GM19468 (cell line): ENCODE data around the gene MUC5AC.
"Not testable (repeated sequence)": the region's sequence is repeated elsewhere in the genome, so short reads cannot be mapped to it uniquely, and the experiment has no call there.

Experiments used
- ATAC-seq: cut with Tn5 transposase; IDR thresholded peaks from one replicate; pipeline ENCODE4 v1.9.1; 2021; ENCODE audit warnings: mild to moderate bottlenecking, moderate library complexity, moderate number of reproducible peaks; ENCODE audit not compliant: unreplicated experiment; ENCODE audit errors: extremely low read depth

MUC5AC gene, protein sequence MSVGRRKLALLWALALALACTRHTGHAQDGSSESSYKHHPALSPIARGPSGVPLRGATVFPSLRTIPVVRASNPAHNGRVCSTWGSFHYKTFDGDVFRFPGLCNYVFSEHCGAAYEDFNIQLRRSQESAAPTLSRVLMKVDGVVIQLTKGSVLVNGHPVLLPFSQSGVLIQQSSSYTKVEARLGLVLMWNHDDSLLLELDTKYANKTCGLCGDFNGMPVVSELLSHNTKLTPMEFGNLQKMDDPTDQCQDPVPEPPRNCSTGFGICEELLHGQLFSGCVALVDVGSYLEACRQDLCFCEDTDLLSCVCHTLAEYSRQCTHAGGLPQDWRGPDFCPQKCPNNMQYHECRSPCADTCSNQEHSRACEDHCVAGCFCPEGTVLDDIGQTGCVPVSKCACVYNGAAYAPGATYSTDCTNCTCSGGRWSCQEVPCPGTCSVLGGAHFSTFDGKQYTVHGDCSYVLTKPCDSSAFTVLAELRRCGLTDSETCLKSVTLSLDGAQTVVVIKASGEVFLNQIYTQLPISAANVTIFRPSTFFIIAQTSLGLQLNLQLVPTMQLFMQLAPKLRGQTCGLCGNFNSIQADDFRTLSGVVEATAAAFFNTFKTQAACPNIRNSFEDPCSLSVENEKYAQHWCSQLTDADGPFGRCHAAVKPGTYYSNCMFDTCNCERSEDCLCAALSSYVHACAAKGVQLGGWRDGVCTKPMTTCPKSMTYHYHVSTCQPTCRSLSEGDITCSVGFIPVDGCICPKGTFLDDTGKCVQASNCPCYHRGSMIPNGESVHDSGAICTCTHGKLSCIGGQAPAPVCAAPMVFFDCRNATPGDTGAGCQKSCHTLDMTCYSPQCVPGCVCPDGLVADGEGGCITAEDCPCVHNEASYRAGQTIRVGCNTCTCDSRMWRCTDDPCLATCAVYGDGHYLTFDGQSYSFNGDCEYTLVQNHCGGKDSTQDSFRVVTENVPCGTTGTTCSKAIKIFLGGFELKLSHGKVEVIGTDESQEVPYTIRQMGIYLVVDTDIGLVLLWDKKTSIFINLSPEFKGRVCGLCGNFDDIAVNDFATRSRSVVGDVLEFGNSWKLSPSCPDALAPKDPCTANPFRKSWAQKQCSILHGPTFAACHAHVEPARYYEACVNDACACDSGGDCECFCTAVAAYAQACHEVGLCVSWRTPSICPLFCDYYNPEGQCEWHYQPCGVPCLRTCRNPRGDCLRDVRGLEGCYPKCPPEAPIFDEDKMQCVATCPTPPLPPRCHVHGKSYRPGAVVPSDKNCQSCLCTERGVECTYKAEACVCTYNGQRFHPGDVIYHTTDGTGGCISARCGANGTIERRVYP (N-terminal part only)

DNA sequence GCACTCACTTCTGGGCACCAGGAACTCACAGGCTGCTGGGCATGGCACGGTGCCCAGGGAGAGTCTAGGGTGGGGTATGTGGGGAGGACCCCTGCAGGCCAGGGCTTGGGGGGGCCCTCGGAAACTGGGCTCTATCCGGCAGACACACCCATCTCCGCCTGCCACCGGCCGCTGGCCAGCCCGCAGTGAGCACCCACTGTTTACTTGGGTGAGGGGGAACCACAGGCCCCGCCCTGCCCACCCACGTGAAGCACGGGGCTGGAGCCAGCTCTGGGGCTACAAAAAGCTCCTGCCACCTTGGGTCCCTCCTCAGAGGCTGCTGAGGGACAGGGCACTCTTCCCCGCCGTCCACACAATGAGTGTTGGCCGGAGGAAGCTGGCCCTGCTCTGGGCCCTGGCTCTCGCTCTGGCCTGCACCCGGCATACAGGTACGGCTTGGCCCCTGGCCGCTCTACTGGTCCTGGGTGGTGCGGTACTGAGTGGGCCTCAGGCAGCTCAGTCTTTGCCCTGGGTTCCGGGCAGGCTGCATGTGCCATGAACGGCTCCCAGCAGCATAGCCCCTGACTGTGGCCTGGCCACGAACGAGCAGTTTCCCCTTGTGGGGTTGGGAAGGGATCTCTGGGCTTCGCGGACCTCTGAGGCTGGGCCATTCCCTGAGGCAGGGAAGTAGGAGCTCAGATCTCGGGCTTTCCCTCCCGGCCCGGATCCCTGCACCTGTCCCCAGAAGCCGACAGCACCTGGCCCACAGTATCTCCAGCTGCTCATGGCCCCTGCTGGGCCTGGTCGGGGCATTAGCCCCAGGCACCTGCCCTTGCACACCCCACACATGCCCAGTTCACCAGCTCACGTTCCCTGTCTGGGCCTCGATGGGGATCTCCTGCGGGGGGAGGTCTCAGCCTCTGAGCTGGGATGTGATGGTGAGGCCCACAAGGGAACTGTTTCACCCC lies at the start of gene MUC5AC:
TSS of gene MUC5AC (plus strand) at position 309 of the 947 bp plus-strand sequence. CDS start at position 356, 47 bp downstream.
- no peak for ATAC-seq

DNA sequence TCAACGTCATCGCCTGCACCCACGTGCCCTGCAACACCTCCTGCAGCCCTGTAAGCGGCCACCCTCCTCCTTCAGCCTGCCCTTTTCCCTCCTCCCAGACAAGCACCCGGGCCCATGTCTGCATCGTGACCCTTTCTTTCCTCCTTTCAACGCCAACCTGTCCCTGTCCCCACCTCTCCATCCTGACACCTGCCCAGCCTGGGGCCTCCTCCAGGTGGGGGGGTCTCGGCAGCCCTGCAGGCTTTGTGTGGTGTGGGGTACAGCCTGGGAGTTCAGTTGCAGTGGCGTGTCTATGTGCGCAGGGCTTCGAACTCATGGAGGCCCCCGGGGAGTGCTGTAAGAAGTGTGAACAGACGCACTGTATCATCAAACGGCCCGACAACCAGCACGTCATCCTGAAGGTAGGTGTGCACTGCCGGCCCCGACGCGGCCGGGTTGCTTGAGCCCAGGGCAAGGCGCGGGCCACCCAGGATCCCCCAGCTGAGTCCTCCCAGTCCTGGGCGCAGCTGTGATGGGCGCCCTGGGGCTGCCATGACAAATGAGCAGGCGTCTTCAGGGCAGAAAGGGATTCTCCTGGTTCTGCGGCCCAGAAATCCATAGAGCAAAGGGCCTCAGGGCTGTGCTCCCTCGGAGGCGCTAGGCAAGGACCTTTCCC lies 49.4 kb upstream of the MUC5AC start:
- ATAC-seq, result no peak

GRCh38 chr11:1109101-1109917 lies 48.4 kb upstream of the MUC5AC start:
- ATAC-seq, result no peak

DNA sequence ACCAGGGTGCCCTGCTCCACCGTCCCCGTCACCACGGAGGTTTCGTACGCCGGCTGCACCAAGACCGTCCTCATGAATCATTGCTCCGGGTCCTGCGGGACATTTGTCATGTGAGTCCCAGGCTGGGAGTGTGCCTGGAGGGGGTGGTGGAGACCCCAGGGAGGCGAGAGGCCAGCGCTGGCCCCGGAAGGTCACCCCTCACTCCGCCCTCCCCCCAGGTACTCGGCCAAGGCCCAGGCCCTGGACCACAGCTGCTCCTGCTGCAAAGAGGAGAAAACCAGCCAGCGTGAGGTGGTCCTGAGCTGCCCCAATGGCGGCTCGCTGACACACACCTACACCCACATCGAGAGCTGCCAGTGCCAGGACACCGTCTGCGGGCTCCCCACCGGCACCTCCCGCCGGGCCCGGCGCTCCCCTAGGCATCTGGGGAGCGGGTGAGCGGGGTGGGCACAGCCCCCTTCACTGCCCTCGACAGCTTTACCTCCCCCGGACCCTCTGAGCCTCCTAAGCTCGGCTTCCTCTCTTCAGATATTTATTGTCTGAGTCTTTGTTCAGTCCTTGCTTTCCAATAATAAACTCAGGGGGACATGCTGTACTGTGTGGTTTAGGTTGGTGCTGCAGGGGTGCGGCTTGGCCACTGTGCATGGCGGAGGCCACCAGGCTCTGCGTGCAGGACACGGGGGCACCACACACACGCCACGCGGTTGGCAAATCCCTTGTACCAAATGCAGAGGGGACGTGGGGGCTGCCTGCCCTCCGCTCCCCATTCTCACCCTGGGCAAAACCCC lies 47.6 kb upstream of the MUC5AC start:
- no peak for ATAC-seq

DNA sequence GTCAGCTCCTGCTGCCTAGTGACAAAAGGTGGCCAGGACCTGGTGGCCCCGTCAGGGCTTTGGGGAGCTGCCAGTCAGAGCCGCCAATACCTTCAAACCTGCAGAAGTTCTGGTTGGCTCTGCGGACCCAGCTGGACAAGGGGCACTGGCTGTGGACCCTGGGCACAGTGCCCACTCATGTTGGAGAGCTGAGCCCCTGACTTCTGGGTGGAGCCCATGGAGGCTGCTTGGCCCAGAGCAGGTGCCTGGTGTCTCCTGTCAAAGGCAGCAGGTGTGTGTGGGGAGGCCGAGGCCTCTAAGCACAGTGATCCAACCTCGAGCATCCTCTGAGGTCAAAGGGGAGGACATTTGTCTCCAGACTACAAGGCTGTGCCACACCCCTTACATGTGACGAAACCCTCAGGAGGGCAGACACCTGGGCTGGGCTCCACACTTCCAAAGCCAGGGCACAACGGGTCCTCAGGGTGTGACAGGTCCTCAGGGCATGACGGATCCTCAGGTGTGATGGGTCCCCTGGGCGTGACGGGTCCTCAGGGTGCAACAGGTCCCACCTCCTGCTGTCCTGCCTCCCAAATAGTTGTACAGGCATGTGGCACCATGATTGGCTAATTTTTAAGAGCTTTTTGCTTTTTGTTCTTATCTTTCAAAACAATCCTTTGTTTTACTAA lies 46.1 kb upstream of the MUC5AC start:
- no peak for ATAC-seq

DNA sequence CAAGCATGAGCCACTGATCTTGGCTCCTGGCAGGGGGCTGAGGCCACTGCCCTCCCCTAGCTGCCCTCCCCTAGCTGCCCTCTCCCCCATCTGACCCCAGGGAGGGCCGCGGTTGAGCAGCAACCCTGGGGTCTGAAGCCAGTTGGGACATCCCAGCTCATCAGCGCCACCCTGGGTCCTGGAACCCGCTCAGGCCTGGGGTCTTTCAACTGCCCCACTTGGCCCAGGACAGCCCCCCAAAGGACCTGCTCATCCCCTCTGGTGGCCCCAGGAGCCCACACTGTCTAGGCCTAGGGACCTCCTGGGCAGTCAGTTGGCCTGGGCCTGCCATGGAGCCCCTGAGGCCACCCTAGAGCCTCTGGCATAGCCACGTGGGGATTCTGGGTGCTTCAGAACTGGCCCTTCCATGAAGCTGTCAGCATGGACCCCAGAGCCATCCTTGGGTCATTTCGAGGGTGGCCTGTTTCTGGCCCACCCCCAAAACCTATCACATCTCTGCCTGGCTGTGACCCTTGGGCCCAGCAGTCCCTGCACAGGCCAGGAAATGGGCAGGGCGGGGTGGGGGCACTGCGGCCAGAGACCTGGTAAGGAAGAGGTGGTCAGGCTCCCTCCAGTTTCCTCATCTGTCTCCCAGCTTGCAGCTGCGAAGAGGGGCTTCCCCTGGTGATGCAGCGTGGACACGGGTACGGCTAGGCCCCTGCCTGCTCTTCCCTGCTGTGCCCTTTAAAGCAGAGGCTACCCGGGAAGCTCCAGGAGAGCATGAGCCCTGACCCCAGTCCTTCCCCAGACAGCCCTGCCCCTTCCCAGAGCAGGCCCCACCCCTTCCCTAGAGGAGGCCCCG lies 45.2 kb upstream of the MUC5AC start:
- ATAC-seq, result no peak

DNA sequence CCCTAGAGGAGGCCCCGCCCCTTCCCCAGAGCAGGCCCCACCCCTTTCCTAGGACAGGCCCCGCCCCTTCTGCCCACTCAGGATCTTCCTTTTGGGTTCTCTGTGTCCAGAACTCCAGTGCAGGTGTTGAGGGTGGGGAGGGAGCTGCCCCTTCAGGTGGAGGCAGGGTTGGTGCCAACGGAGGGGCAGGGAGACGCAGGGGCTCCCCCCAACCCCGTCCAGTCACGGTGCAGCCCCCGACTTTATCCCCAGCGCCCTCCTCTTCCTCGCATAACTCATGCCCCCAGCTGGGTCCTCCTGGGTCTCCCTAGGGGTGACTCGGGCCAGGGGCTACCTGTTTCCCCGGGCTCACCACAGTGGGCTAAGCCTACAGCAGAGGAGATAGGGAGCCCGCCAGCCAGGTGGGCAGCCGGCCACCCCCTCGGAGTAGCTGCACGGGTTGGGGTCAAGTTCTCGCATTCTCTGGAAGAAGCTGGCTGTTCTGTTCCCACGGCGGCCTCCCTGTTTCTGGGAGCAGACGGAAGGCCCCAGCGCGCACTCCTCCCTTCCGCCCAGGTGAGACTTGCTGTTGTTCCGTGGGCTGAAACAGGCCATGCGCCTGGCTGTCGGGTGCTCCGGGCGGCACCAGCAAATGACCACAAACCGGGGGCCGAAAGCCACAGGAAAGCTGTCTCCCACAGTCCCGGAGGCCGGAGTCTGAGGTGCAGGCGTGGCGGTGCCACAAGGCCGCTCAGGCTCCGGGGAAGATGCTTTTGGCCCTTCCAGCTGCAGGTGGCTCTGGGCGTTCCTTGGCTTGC lies 44.1 kb upstream of the MUC5AC start:
- ATAC-seq, result no peak

DNA sequence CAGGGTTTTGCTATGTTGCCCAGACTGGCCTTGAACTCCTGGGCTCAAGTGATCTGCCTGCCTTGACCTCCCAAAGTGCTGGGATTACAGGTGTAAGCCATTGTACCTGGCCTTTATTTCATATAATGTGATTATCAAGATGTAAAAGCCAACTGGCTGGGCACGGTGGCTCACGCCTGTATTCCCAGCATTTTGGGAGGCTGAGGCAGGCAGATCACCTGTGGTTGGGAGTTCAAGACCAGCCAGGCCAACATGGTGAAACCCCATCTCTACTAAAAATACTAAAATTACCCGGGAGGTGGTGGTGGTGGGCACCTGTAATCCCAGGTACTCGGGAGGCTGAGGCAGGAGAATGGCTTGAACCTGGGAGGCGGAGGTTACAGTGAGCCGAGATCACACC lies 42.5 kb upstream of the MUC5AC start:
- not testable (repeated sequence) for ATAC-seq

DNA sequence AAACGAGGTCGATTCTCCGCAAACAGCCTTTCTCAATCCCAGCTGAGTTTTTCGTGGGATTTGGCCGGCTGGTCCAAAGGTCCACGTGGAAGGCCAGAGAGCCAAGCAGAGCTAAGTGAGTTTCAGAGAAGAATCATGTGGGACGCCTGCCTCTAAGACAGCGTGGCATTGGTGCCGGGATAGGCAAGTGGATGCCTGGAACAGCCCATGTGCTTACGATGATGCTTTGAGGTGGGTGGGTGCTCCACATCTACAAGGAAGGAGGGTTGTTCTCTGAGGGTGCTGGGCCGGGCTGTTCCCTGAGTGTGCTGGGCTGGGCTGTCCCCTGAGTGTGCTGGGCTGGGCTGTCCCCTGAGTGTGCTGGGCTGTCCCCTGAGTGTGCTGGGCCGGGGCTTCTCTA lies 41.6 kb upstream of the MUC5AC start:
- no peak for ATAC-seq

GRCh38 chr11:1116666-1117390 lies 40.9 kb upstream of the MUC5AC start:
- no peak for ATAC-seq

DNA sequence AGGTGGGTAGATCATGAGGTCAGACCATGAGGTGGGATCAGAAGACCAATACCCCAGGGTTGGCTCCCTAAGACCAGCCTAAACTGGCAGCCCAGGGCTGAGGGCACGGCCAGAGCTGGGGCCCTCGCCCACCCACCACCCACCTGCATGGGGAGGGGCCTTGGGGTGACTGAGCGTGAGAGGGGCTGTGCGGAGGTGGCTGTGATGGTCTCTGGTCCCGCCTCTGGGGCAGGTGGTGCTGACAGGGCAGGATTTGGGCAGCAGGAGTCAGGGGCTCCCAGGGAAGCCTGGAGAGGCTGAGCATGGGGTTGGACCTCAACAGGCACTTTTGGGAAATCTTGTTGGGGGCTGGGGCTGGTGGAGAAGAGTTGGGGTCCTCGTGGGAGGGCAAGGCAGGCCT lies 39.8 kb upstream of the MUC5AC start:
- no peak for ATAC-seq

GRCh38 chr11:1118755-1119603 lies 38.8 kb upstream of the MUC5AC start:
- ATAC-seq, result no peak

DNA sequence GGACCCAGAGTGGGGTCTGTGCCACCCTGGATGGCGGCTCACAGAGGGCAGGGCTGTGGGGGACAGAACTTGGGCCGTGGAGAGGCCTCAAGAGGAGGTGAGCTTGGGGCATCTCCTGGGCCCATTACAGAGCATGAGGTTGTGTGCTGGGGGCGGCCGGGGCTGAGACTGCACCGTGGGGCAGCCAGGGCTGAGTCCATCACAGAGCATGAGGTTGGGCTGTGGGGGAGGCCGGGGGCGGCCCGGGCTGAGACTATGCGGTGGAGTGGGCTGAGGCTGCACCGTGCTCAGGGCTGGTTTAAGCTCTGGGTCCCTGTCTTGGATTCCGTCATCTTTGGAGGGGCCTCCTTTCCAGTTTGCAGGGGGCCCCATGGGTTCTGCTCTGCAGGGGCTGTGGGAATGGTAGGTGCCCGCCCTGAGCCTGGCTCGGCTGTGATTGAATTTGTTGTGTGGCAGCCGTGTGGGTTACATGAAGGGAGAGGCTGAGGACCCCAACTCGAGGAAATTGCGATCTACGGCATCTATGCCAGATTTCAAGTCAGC lies 38.1 kb upstream of the MUC5AC start:
- no peak for ATAC-seq
